CD8-positive, alpha-beta memory T cell (primary cell): ENCODE measurements around the gene B4GALT5. TPM values are rescaled to one million over a fixed set of nuclear protein-coding genes. Genes with fewer than 3 reads are reported as not detected.
"Not testable (repeated sequence)": the region's sequence is repeated elsewhere in the genome, so short reads cannot be mapped to it uniquely, and the experiment has no call there.

Source experiments
- CTCF ChIA-PET: fragments of 350-600 bp; sonication (Branson Sonifier 250); formaldehyde crosslinking; loops from one replicate; lab custom pipeline; 2021; ENCODE audit warnings: antibody characterized with exemption; lab: Charles Lee
- POLR2A ChIA-PET: fragments of 350-600 bp; sonication (Branson Sonifier 250); formaldehyde crosslinking; loops from one replicate; lab custom pipeline; 2021; ENCODE audit warnings: antibody characterized with exemption; lab: Charles Lee
- DNase-seq, 5 donors: peaks; one replicate each; pipeline versions ENCODE4 v3.0.0 to v3.0.0-alpha.2; 2020 to 2022; ENCODE audit warnings: mixed read lengths in 1 of 5
- H3K27ac ChIP-seq: one replicate; pipeline ENCODE4 v1.7.0; 2013; ENCODE audit warnings: low read depth, mild to moderate bottlenecking, low read length, moderate library complexity
- H3K27me3 ChIP-seq: 2 replicates; pipeline ENCODE4 v1.7.0; 2013; ENCODE audit warnings: low read length, mild to moderate bottlenecking; ENCODE audit not compliant: insufficient read depth, poor library complexity, severe bottlenecking
- H3K36me3 ChIP-seq: 2 replicates; pipeline ENCODE4 v1.7.0; 2013; ENCODE audit warnings: mild to moderate bottlenecking, low read length, moderate library complexity; ENCODE audit not compliant: insufficient read depth
- H3K4me1 ChIP-seq: 2 replicates; pipeline ENCODE4 v1.7.0; 2013; ENCODE audit warnings: mild to moderate bottlenecking, low read length, moderate library complexity; ENCODE audit not compliant: insufficient read depth
- H3K4me3 ChIP-seq: 2 replicates; pipeline ENCODE4 v1.7.0; 2013; ENCODE audit warnings: mild to moderate bottlenecking, low read length
- H3K9me3 ChIP-seq: 2 replicates; pipeline ENCODE4 v1.7.0; 2013; ENCODE audit warnings: mild to moderate bottlenecking, low read length
- H3K27ac Mint-ChIP-seq, 8 donors: one replicate each; pipeline ENCODE4 v1.8.0; 2020 to 2021; ENCODE audit warnings: mixed read lengths in 8 of 8, mild to moderate bottlenecking in 6 of 8, inconsistent platforms in 3 of 8, moderate library complexity in 3 of 8
- H3K27me3 Mint-ChIP-seq, 2 donors: one replicate each; pipeline ENCODE4 v1.8.0; 2020 to 2021; ENCODE audit warnings: mixed read lengths in 2 of 2, mild to moderate bottlenecking in 1 of 2, moderate library complexity in 1 of 2
- H3K36me3 Mint-ChIP-seq, 3 donors: one replicate each; pipeline ENCODE4 v1.8.0; 2020 to 2021; ENCODE audit warnings: mixed read lengths in 3 of 3, inconsistent platforms in 1 of 3, mild to moderate bottlenecking in 1 of 3
- H3K4me1 Mint-ChIP-seq, 3 donors: one replicate each; pipeline ENCODE4 v1.8.0; 2020 to 2021; ENCODE audit warnings: mixed read lengths in 3 of 3, inconsistent platforms in 1 of 3, mild to moderate bottlenecking in 1 of 3
- H3K4me3 Mint-ChIP-seq, 7 donors: one replicate each; pipeline ENCODE4 v1.8.0; 2020 to 2021; ENCODE audit warnings: mixed read lengths in 7 of 7, mild to moderate bottlenecking in 6 of 7, moderate library complexity in 4 of 7, inconsistent platforms in 2 of 7
- H3K9me3 Mint-ChIP-seq, 5 donors: one replicate each; pipeline ENCODE4 v1.8.0; 2020 to 2022; ENCODE audit warnings: mixed read lengths in 5 of 5, mild to moderate bottlenecking in 3 of 5, moderate library complexity in 2 of 5, inconsistent platforms in 1 of 5
- polyA plus RNA-seq: library from polyadenylated mRNA; unstranded; fragments of 300-500 nt; fragmentation: Illumina TruSeq; gene quantifications from one replicate; pipeline ENCODE4 v1.2.3, GENCODE V29; 2021
- total RNA-seq, 2 experiments: library from RNA; stranded (reverse); gene quantifications; one replicate each; pipeline ENCODE4 v1.2.3, GENCODE V29; 2021

B4GALT5 gene
- total and polyA plus RNA-seq, 3 experiments from 2014 or later = 2.0 to 39.1 (median 37.5) TPM

DNA sequence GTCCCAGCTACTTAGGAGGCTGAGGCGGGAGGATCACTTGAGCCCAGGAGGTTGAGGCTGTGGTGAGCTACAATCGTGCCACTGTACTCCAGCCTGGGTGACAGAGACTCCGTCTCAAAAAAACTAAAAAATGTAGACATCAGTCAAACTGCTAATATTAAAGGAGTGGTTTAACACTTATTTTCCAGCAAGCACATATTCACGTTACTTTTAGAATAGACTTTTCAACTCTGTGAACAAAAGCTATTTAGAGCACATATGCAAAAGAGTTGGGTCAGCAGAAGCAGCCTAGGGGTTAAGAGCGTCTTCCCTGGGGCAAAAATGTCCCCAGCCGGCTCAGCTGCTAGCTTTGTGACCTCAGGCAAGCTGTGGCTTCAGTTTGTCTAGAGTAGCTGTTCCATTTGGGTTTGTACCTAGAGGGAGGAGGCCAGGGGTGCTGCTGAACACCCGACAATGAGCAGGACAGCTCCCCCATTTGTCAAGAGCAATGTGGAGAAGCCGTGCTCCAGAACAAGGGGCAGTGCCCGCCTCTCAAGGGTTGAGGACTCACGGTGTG lies 83.2 kb downstream of the B4GALT5 start:
- no peaks in the 10 kb centered on the region for H3K36me3 ChIP-seq
- H3K27me3 ChIP-seq = no peaks in the 10 kb centered on the region
- H3K4me1 ChIP-seq = no peaks in the 10 kb centered on the region
- Mint-ChIP-seq H3K9me3 (no peaks in the 10 kb centered on the region), H3K27me3 (peaks cover 0 to 2% of the 10 kb centered on the region in 2 donors), H3K4me1 (peaks cover 0 to 5% (median 3%) of the 10 kb centered on the region in 3 donors), H3K27ac (peak overlapping the region in 1 of 8 donors; percentile 91), H3K4me3 (no peak overlapping the region), H3K36me3 (peaks cover 0 to 19% (median 7%) of the 10 kb centered on the region in 3 donors)
- H3K9me3 ChIP-seq = no peaks in the 10 kb centered on the region
- no peak for DNase-seq
- H3K4me3 ChIP-seq = no peak overlapping the region
- H3K27ac ChIP-seq = no peak overlapping the region
- CTCF ChIA-PET = interaction anchor here (0.6 to 1.4 kb wide), 2 partner anchors 18 to 20 kb away, joined by 3 to 5 read pairs; no protein-coding TSS in a partner anchor
- POLR2A ChIA-PET = no interaction called here

DNA sequence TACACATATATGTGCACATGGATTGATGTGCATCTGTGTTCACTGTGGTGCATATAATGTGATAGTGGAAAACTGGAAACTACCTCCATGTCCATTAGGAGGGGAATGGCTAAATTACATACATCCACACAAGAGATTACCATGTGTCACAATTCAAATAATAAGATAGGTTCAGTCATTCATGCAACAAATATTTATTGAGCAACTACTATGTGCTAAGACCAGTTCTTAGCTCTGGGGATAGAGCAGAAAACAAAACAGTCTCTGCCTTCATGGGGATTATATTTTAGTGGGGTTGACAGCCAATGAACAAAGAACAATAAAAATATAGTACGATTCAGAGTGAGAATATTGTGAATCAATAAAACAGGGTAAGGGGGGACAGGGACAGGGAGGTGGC lies 84.1 kb downstream of the B4GALT5 start:
- H3K9me3 Mint-ChIP-seq = no peaks in the 10 kb centered on the region
- Histone ChIP-seq H3K27ac (no peak overlapping the region), H3K27me3 (no peaks in the 10 kb centered on the region), H3K36me3 (no peaks in the 10 kb centered on the region), H3K9me3 (no peaks in the 10 kb centered on the region), H3K4me3 (no peak overlapping the region), H3K4me1 (no peaks in the 10 kb centered on the region)
- peaks cover 0 to 5% (median 3%) of the 10 kb centered on the region in 3 donors for H3K4me1 Mint-ChIP-seq
- no peak overlapping the region for H3K4me3 Mint-ChIP-seq
- ChIA-PET CTCF (no interaction called here), POLR2A (no interaction called here)
- DNase-seq = no peak
- H3K27ac Mint-ChIP-seq = peak overlapping the region in 1 of 8 donors; percentile 68
- peaks cover 0 to 10% (median 7%) of the 10 kb centered on the region in 3 donors for H3K36me3 Mint-ChIP-seq
- peaks cover 0 to 2% of the 10 kb centered on the region in 2 donors for H3K27me3 Mint-ChIP-seq

DNA sequence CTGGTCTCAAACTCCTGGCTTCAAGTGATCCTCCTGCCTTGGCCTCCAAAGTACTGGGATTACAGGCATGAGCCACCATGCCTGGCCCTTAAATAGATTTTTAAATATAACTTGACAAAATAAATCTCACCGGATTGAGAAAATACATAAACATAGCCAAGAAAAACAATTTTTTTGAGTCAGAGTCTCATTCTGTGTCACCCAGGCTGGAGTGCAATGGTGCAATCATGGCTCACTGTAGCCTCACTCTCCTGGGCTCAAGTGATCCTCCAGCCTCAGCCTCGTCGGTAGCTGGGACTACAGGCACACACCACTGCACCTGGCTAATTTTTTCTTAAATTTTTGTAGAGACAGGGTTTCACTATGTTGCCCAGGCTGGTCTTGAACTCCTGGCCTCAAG lies 85.4 kb downstream of the B4GALT5 start:
- H3K4me3 Mint-ChIP-seq, H3K27ac ChIP-seq, DNase-seq, H3K9me3 Mint-ChIP-seq, CTCF ChIA-PET, H3K4me1 Mint-ChIP-seq, H3K27me3 Mint-ChIP-seq, H3K36me3 Mint-ChIP-seq, H3K4me1 ChIP-seq, H3K27me3 ChIP-seq, H3K4me3 ChIP-seq, H3K36me3 ChIP-seq, H3K27ac Mint-ChIP-seq, H3K9me3 ChIP-seq: not testable (repeated sequence)
- POLR2A ChIA-PET = interaction anchor here (0.5 kb wide), 1 partner anchor 162 kb away, joined by 3 read pairs; no protein-coding TSS in a partner anchor

DNA sequence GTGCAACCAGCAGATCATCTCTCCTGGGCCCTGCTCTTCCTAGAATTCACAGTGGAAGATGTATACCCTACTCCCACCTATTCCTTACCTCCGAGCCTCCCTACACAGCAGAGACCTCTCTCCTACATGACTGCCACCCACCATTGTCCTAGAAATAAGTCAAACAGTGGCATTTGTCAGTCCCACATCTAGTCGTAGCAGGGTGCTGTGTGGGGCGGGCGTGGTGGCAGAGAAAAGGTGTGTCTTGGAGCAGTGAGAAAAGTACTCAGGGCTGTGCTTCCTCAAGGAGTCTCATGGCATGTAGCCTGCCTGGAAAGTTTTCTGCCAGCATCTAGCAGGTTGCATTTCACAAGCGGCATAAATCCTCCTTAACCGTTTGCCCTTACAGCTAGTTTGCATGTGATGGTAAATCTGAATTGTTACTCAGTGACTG lies 86.3 kb downstream of the B4GALT5 start:
- H3K4me3 Mint-ChIP-seq = no peak overlapping the region
- Histone ChIP-seq H3K27me3 (no peaks in the 10 kb centered on the region), H3K4me1 (no peaks in the 10 kb centered on the region), H3K4me3 (no peak overlapping the region), H3K36me3 (no peaks in the 10 kb centered on the region), H3K27ac (no peak overlapping the region), H3K9me3 (no peaks in the 10 kb centered on the region)
- peaks cover 0 to 5% (median 3%) of the 10 kb centered on the region in 3 donors for H3K4me1 Mint-ChIP-seq
- H3K27me3 Mint-ChIP-seq = peaks cover 0 to 4% of the 10 kb centered on the region in 2 donors
- no peak for DNase-seq
- H3K27ac Mint-ChIP-seq = peak overlapping the region in 1 of 8 donors; percentile 72
- CTCF ChIA-PET = interaction anchor here (1.3 kb wide), 1 partner anchor 16 kb away, joined by 5 read pairs; no protein-coding TSS in a partner anchor
- no peaks in the 10 kb centered on the region for H3K36me3 Mint-ChIP-seq
- POLR2A ChIA-PET = no interaction called here
- peaks cover 0 to 2% (median 0%) of the 10 kb centered on the region in 5 donors for H3K9me3 Mint-ChIP-seq

DNA sequence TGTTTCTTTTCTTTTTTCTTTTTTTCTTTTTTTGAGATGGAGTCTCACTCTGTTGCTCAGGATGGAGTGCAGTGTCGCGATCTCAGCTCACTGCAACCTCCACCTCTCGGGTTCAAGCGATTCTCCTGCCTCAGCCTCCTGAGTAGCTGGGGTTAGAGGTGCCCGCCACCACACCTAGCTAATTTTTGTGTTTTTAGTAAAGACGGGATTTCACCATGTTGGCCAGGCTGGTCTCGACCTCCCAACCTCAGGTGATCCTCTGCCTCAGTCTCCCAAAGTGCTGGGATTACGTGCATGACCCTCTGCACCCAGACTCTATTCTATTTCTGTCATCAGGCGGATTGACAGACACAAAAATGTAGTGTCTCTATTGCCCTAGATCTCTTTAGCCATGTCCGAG lies 88.7 kb downstream of the B4GALT5 start:
- POLR2A ChIA-PET, H3K27ac ChIP-seq, H3K4me3 Mint-ChIP-seq, H3K27ac Mint-ChIP-seq, H3K27me3 Mint-ChIP-seq, CTCF ChIA-PET, H3K36me3 Mint-ChIP-seq, H3K9me3 Mint-ChIP-seq, DNase-seq, H3K4me1 ChIP-seq, H3K9me3 ChIP-seq, H3K4me3 ChIP-seq, H3K36me3 ChIP-seq, H3K27me3 ChIP-seq: not testable (repeated sequence)
- H3K4me1 Mint-ChIP-seq = peaks cover 2 to 12% (median 7%) of the 10 kb centered on the region in 3 donors

DNA sequence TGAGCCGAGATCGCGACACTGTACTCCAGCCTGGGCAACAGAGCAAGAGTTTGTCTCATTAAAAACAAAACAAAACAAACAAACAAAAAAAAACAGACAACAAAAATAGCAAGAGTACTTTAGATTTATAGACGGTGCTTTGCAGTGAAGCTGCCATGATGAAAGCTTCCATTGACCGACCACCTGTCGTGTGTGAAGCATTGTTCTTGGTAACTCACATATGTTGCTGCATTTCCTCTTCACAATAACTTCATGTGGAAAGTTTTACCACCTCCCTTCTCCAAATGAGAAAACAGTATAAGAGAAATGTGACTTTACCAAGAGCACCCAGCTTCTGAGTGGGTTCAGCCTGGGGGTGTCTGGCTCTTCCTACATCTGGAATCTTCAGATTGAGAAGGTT lies 89.4 kb downstream of the B4GALT5 start:
- Mint-ChIP-seq H3K4me3 (no peak overlapping the region), H3K9me3 (peaks cover 0 to 7% (median 0%) of the 10 kb centered on the region in 5 donors), H3K36me3 (no peaks in the 10 kb centered on the region), H3K4me1 (peaks cover 2 to 12% (median 7%) of the 10 kb centered on the region in 3 donors), H3K27me3 (peaks cover 0 to 4% of the 10 kb centered on the region in 2 donors), H3K27ac (no peak overlapping the region)
- Histone ChIP-seq H3K27ac (no peak overlapping the region), H3K27me3 (no peaks in the 10 kb centered on the region), H3K9me3 (no peaks in the 10 kb centered on the region), H3K4me3 (no peak overlapping the region), H3K4me1 (no peaks in the 10 kb centered on the region), H3K36me3 (no peaks in the 10 kb centered on the region)
- ChIA-PET CTCF (no interaction called here), POLR2A (interaction anchor here (0.6 kb wide), 1 partner anchor 485 kb away, joined by 9 read pairs; no protein-coding TSS in a partner anchor)
- no peak for DNase-seq

DNA sequence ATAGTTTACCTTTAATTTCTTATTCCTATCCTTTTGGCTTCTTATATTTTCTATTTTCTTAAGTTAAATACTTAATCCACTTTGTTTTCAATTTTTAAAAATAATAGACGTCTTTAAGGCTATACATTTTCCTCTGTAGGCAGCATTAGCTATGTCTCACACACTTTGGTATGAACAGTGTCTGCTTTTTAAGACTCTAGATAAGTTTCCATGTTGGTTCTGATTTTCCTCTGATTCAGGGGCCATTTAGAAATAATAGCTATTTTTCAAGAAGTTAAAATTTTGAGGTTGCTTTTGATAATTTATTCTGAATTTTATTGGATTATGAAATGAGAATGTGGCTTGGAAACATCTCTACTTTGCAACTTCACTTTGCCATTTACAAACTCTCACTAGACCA lies 91.4 kb downstream of the B4GALT5 start:
- H3K36me3 Mint-ChIP-seq = no peaks in the 10 kb centered on the region
- no peak overlapping the region for H3K27ac Mint-ChIP-seq
- H3K9me3 Mint-ChIP-seq = peaks cover 0 to 7% (median 0%) of the 10 kb centered on the region in 5 donors
- ChIA-PET CTCF (interaction anchor here (1.4 kb wide), 1 partner anchor 14 kb away, joined by 3 read pairs; no protein-coding TSS in a partner anchor), POLR2A (no interaction called here)
- no peak overlapping the region for H3K4me3 Mint-ChIP-seq
- H3K4me3 ChIP-seq = no peak overlapping the region
- H3K4me1 Mint-ChIP-seq = peaks cover 2 to 9% (median 7%) of the 10 kb centered on the region in 3 donors
- peaks cover 0 to 4% of the 10 kb centered on the region in 2 donors for H3K27me3 Mint-ChIP-seq
- H3K27me3 ChIP-seq = no peaks in the 10 kb centered on the region
- no peak for DNase-seq
- no peaks in the 10 kb centered on the region for H3K9me3 ChIP-seq
- H3K27ac ChIP-seq = no peak overlapping the region
- no peaks in the 10 kb centered on the region for H3K4me1 ChIP-seq
- no peaks in the 10 kb centered on the region for H3K36me3 ChIP-seq

DNA sequence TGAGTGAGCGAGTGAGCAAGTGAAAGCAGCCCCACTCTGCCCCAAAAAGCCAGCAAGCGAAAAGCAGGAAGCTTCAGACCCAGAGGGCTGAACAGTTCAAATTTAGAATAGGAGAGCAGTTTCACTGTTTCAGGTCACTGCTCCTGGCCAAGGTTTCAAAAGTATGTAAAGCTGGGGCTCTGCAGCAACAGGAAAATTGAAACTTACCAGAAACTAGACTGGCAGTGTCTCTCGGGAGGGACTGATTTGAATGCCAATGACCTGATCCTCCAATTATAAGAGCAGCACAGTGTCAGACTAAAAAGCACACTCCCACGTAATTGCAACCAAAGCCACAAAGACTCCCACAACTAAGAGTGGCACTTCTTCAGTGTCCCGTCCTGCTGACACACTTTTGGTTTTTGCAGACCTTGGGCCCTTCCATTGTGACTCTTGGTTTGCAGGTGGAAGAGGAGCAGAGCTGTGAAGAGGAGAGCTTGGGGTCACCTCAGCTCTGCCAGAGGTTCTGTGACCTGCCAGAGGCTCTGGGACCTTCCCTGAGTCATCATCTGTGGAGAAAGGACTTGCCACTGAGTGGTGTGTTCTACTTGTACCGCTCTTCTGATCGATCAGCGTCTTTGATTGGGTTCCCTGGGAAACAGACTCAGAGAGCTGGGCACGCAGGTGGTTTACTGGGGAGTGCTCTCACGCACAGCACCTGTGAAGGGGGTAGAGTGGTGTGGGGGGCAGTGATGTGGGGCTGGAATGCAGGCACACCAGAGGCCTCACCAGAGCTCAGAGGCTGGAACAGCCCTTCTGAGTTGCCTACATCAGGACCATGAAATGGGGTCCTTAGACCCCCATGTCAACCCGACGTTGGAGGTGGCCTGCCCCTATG lies 93.1 kb downstream of the B4GALT5 start:
- POLR2A ChIA-PET = no interaction called here
- Mint-ChIP-seq H3K4me3 (no peak overlapping the region), H3K4me1 (peaks cover 2 to 7% (median 7%) of the 10 kb centered on the region in 3 donors), H3K9me3 (peaks cover 0 to 7% (median 0%) of the 10 kb centered on the region in 5 donors), H3K36me3 (no peaks in the 10 kb centered on the region), H3K27me3 (peaks cover 0 to 2% of the 10 kb centered on the region in 2 donors), H3K27ac (peak overlapping the region in 2 of 8 donors; percentile 8 to 86)
- Histone ChIP-seq H3K9me3 (no peaks in the 10 kb centered on the region), H3K4me3 (no peak overlapping the region), H3K36me3 (no peaks in the 10 kb centered on the region), H3K27me3 (no peaks in the 10 kb centered on the region), H3K27ac (no peak overlapping the region), H3K4me1 (no peaks in the 10 kb centered on the region)
- DNase-seq = peak in 1 of 5 donors; percentile 25
- CTCF ChIA-PET = interaction anchor here (1.2 to 1.6 kb wide), 2 partner anchors 78 to 105 kb away, joined by 3 read pairs; no protein-coding TSS in a partner anchor
